Adipocyte (in vitro differentiated cells): ENCODE measurements around the gene CCNE1.

ENCODE experiments used
- DNase-seq: peaks from one replicate; pipeline ENCODE4 v3.0.0-alpha.2; 2015; ENCODE audit warnings: low read depth
- H3K27me3 ChIP-seq: replicated peaks from 2 replicates; pipeline ENCODE4 v1.7.0; 2013; ENCODE audit warnings: mild to moderate bottlenecking, low read length, moderate library complexity; ENCODE audit not compliant: control insufficient read depth, insufficient read depth
- H3K36me3 ChIP-seq: 2 replicates; pipeline ENCODE4 v1.7.0; 2013; ENCODE audit warnings: low read length, mild to moderate bottlenecking, moderate library complexity; ENCODE audit not compliant: control insufficient read depth, insufficient read depth, severe bottlenecking
- H3K4me1 ChIP-seq: 2 replicates; pipeline ENCODE4 v1.7.0; 2013; ENCODE audit warnings: mild to moderate bottlenecking, low read length, moderate library complexity; ENCODE audit not compliant: control insufficient read depth, insufficient read depth
- H3K4me3 ChIP-seq: 2 replicates; pipeline ENCODE4 v1.7.0; 2013; ENCODE audit warnings: mild to moderate bottlenecking, low read length, moderate library complexity
- H3K9ac ChIP-seq: 2 replicates; pipeline ENCODE4 v1.7.0; 2013; ENCODE audit warnings: mild to moderate bottlenecking, low read length, moderate library complexity
- H3K9me3 ChIP-seq: 2 replicates; pipeline ENCODE4 v1.7.0; 2013; ENCODE audit warnings: mild to moderate bottlenecking, low read length, moderate library complexity; ENCODE audit not compliant: control insufficient read depth

The CCNE1 gene

DNA sequence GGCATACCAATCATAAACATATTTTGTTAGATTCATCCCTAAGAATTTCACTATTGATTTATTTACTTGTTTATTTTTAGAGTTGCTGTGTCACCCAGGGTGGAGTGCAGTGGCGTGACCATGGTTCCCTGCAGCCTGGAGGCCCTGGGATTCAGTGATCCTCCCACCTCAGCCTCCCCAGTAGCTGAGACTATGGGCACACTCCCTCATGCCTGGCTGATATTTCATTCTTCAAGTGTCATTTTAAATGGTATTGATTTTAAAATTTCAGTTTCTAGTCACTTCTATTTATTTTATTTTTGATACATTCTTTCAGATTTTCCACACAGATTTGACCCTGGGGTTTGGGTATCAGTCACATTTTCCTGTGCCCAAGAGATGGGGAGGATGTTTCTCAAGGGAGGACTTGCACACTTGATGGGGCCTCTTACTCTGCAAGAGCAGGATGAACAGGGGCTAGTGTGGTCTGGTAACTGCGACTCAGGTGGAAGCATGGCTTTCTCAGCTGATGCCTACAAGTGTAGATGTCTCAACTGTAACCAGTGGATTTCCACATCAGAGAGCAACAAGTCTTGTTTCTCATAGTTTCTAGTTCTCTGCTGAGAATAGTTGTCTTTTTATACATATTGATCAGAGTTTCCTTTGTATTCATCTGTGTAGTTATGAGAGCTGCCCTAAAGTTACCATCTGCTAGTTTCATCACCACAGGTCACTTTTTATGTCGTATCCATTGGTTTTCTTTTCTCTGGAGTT is 40.2 kb downstream of the CCNE1 start:
- H3K27me3 ChIP-seq = peaks cover 43% of the 10 kb centered on the region
- H3K4me1 ChIP-seq = no peaks in the 10 kb centered on the region
- H3K9ac ChIP-seq = no peak overlapping the region
- H3K4me3 ChIP-seq = no peak overlapping the region
- H3K9me3 ChIP-seq = no peaks in the 10 kb centered on the region
- H3K36me3 ChIP-seq = no peaks in the 10 kb centered on the region
- no peak for DNase-seq

DNA sequence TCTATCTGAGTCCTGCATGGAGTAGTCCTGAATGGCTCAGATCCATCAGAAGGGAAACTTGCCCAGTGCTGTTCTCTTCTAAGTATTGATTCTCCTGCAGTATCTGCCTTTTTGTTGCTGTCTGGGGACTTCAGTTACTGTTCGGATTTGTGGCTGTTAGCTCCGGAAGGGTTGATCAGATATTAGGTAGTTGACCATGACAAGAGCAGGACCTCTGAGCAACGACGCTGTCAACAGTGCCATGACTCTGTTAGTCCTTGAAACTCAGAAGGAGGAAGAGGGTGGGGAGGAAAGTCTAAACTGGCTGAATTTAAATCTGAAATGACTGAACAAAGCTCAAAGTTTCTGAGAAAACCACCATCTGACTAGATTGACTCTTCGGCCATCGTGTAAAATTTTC is 42.2 kb downstream of the CCNE1 start:
- peaks cover 45% of the 10 kb centered on the region for H3K27me3 ChIP-seq
- H3K9me3 ChIP-seq = no peaks in the 10 kb centered on the region
- H3K4me3 ChIP-seq = no peak overlapping the region
- H3K9ac ChIP-seq = no peak overlapping the region
- no peaks in the 10 kb centered on the region for H3K4me1 ChIP-seq
- no peak for DNase-seq
- no peaks in the 10 kb centered on the region for H3K36me3 ChIP-seq

DNA sequence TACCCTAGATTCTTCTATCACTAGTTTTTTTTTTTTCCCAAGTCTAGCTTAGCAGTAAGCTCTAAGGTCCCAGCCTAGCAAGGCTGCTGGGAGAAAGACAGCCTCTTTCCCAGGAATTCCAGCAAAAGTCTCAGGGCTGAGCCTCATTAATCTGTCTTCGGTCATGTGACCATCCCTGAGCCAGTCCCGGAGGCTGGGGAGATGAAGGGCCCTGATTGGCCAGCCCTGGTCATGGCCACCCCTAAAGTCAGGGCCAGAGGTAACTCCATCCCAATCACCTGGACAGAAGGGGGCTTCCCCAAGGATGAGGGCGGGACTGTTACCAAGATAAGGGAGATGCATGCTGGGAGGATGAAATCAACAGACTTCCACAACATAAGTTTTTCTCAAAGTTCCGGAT is 43.3 kb downstream of the CCNE1 start:
- H3K4me3 ChIP-seq = no peak overlapping the region

DNA sequence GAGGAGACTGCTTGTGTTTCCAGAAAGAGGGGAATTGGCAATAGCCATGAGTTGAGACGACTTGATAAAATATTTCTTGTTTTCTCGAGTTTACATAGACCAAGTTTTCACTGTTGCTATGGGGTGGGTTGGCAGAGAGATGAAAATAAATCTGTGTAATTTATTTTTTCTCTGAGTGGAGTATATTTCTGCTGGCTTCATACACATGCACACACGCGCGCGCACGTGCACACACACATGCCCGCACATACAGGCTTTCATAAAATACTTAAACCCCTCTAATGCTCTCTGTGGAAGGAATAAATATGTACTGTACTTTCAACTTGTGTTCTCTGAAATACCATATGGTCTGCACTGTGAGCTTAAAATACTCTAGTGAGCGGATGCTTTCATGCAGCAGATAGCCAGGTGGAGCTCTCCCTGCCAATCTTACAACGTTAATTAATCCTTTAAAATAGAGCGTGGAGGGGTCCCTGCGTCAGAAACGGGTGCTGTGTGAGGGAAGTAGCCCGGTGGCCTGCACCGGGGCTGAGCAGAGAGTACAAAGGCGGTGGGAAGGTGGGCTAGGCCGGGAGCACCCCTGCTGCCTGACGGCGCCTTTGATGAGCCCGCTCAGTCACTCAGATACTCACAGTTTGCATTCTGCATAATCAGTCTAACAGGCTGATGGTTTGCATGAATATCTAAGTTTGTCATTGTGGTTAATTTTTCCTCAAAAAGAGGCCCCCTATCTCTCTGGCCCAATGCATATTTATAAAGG is 44.1 kb downstream of the CCNE1 start:
- no peak for DNase-seq
- H3K27me3 ChIP-seq = peaks cover 47% of the 10 kb centered on the region
- no peaks in the 10 kb centered on the region for H3K4me1 ChIP-seq
- no peak overlapping the region for H3K4me3 ChIP-seq
- no peak overlapping the region for H3K9ac ChIP-seq
- H3K9me3 ChIP-seq = no peaks in the 10 kb centered on the region
- H3K36me3 ChIP-seq = no peaks in the 10 kb centered on the region

More for the DNA sequence above, 43.3 kb downstream of the CCNE1 start:
- no peak for DNase-seq
- Histone ChIP-seq H3K4me1 (no peaks in the 10 kb centered on the region), H3K9ac (no peak overlapping the region), H3K27me3 (peaks cover 45% of the 10 kb centered on the region), H3K9me3 (no peaks in the 10 kb centered on the region), H3K36me3 (no peaks in the 10 kb centered on the region)

DNA sequence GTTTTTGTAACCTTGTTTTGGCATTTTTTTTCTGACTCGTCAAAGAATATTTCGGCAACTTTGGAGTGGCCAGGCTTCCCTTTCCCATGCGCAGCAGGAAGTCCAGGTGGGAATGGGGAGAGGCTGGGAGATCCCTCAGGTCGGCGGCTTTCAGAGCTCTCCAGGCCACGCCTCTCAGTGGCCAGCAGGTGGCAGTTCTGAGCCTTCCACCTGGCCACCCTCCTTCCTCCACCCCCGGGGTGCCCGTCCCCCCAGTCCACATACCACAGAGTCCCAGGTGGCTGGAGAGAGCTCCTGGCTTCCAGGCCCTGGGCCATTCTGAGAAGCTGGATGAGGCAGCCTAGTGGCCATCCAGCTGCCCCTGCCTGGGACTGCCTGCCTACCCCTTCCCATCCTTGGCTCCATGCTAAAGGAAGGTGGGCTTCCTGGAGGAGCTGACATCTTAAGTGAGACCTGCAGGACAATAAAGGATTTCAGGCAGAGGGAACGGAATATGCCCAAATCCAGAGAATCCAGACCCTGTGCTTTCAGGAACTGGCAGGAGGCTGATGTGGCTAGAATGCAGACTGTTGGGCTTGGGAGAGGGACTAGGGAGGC is 46.3 kb downstream of the CCNE1 start:
- no peaks in the 10 kb centered on the region for H3K4me1 ChIP-seq
- H3K9ac ChIP-seq = no peak overlapping the region
- no peak overlapping the region for H3K4me3 ChIP-seq
- no peaks in the 10 kb centered on the region for H3K36me3 ChIP-seq
- DNase-seq = no peak
- no peaks in the 10 kb centered on the region for H3K9me3 ChIP-seq
- peaks cover 51% of the 10 kb centered on the region for H3K27me3 ChIP-seq

DNA sequence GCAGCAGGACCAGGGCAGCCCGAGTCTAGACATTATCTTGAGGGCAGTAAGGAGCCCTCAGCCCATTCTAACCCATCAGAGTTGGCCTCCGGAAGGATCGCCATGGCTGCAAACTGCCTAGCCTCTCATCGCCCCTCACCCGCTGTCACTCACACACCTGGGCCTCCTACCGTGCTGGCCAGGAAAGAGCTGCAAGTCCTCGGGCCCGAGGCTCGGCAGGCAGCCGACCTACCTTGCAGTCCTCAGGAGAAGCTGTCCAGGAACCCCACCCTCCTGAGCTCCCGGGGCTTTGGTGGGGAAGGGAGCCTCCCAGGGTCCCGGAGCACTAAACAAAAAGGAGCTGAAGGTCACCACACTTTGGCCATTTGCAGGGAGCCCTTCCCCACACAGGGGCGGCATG is 46.8 kb downstream of the CCNE1 start:
- Histone ChIP-seq H3K9me3 (no peaks in the 10 kb centered on the region), H3K36me3 (no peaks in the 10 kb centered on the region), H3K9ac (no peak overlapping the region), H3K4me3 (no peak overlapping the region), H3K4me1 (no peaks in the 10 kb centered on the region), H3K27me3 (peaks cover 50% of the 10 kb centered on the region)
- no peak for DNase-seq

DNA sequence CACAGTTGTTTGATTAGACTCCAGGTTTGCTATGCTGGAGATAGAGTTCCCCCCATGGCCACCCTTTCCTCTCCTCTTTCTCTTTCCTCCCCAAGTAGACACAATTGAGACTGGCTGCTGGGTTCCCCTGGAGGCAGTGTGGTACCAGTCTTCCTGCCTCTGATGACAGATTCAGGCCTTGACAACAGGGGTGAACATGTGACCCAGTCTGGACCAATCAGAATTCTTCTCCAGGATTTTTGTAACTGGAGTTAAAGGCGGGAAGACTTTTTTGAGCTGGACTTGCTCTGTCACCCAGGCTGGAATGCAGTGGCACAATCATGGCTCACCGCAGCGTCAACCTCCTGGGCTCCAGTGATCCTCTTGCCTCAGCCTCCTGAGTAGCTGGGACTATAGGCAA is 48.7 kb downstream of the CCNE1 start:
- Histone ChIP-seq H3K36me3 (no peaks in the 10 kb centered on the region), H3K9ac (no peak overlapping the region), H3K9me3 (no peaks in the 10 kb centered on the region), H3K4me3 (no peak overlapping the region), H3K27me3 (peaks cover 53% of the 10 kb centered on the region), H3K4me1 (no peaks in the 10 kb centered on the region)
- DNase-seq = no peak

DNA sequence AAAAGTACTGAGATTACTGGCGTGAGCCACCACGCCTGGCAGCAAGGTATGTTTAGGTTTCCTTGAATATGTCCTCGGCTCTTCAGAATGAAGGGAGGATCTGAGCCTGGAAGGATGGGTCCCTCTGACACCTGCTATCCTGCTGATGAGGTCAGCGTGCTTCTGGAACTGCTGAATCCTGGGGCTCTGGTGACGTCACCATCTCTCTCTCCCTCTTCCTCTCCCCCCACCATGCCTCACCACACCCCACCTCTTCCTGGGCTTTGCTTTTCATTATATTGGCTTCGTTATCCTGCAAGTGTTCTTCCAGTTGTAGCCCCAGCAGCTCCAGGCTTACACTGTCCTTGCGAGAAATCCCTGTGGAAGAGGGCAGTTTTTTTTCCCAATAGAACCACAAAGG is 49.8 kb downstream of the CCNE1 start:
- H3K36me3 ChIP-seq = no peaks in the 10 kb centered on the region
- H3K9ac ChIP-seq = no peak overlapping the region
- DNase-seq = no peak
- H3K4me3 ChIP-seq = no peak overlapping the region
- peaks cover 3% of the 10 kb centered on the region for H3K9me3 ChIP-seq
- peaks cover 49% of the 10 kb centered on the region for H3K27me3 ChIP-seq
- no peaks in the 10 kb centered on the region for H3K4me1 ChIP-seq

DNA sequence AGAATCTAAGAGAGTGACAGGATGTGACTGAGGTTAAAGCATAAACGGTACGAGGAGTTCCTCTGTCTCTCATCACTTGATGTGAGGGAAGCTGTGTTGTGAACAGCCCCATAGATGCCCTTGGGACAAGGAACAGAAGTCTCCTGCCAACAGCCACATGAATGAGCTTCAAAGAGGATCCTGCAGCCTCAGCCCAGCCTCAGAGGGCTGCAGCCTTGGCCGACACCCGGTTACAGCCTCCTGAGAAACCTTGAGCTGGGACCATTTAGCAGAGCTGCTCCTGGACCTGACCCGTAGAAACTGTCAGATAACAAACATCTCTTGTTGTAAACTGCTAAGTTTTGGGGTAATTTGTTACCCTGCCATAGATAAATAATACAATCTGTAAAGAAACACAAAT is 54.2 kb downstream of the CCNE1 start:
- Histone ChIP-seq H3K9me3 (peaks cover 16% of the 10 kb centered on the region), H3K36me3 (no peaks in the 10 kb centered on the region), H3K4me1 (no peaks in the 10 kb centered on the region), H3K27me3 (peaks cover 32% of the 10 kb centered on the region), H3K9ac (no peak overlapping the region), H3K4me3 (no peak overlapping the region)
- no peak for DNase-seq

DNA sequence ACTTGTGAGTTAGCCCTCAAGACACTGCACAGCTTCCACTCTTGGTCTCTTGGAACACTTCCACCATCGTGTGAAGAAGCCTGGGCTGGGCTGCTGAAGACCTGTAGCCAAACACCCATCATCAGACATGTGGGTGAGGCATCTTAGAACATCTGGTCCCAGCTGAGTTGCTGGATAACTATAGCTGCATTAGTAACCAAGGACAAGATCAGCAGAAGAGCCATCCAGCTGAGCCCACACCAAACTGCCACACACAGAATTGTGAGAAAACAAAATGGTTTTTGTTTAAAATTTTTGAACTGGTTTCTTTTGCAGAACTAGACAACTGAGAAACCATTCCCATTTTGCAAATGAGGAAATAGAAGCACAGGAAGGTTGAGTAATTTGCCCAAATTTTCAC is 56.2 kb downstream of the CCNE1 start:
- no peak overlapping the region for H3K4me3 ChIP-seq
- DNase-seq = no peak
- no peaks in the 10 kb centered on the region for H3K36me3 ChIP-seq
- H3K9me3 ChIP-seq = peaks cover 16% of the 10 kb centered on the region
- H3K9ac ChIP-seq = no peak overlapping the region
- H3K27me3 ChIP-seq = peaks cover 21% of the 10 kb centered on the region
- no peaks in the 10 kb centered on the region for H3K4me1 ChIP-seq

DNA sequence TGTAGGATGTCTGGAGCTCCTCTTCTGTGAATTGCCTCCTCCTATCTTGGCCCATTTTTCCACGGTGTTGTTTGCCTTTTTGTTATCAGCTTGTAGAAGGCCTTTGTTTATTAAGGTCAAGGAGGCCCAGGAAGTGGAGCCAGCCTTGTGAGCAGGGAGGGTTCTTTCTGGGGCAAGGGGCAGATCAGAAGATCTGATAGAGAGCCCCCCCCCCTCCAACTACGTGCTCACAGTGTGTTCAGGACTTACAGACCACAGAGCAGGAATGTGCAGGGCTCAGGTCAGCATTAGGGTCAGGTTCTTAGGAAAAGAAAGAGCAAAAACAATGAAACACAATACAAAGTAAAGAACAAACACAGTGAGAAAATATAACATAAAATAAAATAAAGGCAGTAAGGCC is 59.4 kb downstream of the CCNE1 start:
- H3K36me3 ChIP-seq = no peaks in the 10 kb centered on the region
- H3K9me3 ChIP-seq = peaks cover 16% of the 10 kb centered on the region
- no peak overlapping the region for H3K4me3 ChIP-seq
- H3K27me3 ChIP-seq = peaks cover 11% of the 10 kb centered on the region
- DNase-seq = no peak
- no peak overlapping the region for H3K9ac ChIP-seq
- no peaks in the 10 kb centered on the region for H3K4me1 ChIP-seq
